GM23338 (cell line): ENCODE results near the gene CNPY3.

Source experiments
- POLR2AphosphoS5 ChIP-seq: IDR thresholded peaks from 2 replicates; pipeline ENCODE4 v1.6.1; 2016; ENCODE audit warnings: antibody characterized with exemption, low read depth
- ZNF114 ChIP-seq: fragments of 250-450 bp; sonication (Bioruptor Pico); IDR thresholded peaks from 2 replicates; pipeline ENCODE4 v1.5.0; 2020; ENCODE audit warnings: mild to moderate bottlenecking, moderate library complexity
- TF ChIP-seq, protein P1 (sequence below), 2 experiments: fragments of 200-600 bp in 1 of 2; sonication (generic) in 1 of 2; conservative IDR thresholded peaks; 2 replicates each; pipeline versions ENCODE4 v1.5.1 to v1.6.1; 2016 to 2017; ENCODE audit warnings: antibody characterized with exemption in 2 of 2, low read depth in 2 of 2, mild to moderate bottlenecking in 2 of 2, moderate library complexity in 1 of 2
- TF ChIP-seq, protein P2 (sequence below): IDR thresholded peaks from one replicate; pipeline ENCODE4 v1.6.1; 2018; ENCODE audit warnings: antibody characterized with exemption; ENCODE audit not compliant: unreplicated experiment

DNA sequence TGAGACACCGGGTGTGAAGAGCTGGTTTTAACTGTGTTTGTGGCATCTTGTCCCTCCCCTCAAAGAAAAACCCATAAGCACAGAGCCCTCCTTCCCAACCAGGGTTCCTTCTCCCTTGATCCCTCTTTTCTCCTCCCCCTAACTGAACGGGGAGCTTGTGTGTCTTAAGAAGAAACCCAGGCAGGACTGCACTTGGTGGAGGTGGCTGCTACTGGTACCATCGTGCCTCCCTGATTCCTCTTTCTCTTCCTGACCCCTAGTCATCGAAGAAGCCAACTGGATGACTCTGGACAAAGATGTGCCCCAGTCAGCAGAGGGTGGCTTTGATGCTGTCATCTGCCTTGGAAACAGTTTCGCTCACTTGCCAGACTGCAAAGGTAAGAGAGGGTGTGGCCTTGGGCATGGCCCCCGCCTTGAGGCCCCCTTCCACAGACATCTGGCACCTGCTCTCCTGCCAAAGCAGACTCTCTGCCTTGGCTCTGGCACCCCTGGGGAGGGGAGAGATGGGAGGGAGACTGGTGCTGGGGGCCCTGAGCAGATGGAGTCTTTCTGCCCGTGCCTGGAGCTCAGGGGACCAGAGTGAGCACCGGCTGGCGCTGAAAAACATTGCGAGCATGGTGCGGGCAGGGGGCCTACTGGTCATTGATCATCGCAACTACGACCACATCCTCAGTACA lies 33.4 kb downstream of the CNPY3 start:
- TF ChIP-seq, protein P1, sequence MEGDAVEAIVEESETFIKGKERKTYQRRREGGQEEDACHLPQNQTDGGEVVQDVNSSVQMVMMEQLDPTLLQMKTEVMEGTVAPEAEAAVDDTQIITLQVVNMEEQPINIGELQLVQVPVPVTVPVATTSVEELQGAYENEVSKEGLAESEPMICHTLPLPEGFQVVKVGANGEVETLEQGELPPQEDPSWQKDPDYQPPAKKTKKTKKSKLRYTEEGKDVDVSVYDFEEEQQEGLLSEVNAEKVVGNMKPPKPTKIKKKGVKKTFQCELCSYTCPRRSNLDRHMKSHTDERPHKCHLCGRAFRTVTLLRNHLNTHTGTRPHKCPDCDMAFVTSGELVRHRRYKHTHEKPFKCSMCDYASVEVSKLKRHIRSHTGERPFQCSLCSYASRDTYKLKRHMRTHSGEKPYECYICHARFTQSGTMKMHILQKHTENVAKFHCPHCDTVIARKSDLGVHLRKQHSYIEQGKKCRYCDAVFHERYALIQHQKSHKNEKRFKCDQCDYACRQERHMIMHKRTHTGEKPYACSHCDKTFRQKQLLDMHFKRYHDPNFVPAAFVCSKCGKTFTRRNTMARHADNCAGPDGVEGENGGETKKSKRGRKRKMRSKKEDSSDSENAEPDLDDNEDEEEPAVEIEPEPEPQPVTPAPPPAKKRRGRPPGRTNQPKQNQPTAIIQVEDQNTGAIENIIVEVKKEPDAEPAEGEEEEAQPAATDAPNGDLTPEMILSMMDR (conservative IDR thresholded peaks at IDR 0.05; ENCODE audit: low read depth in 2 of 2), result no peak
- TF ChIP-seq, protein P2, sequence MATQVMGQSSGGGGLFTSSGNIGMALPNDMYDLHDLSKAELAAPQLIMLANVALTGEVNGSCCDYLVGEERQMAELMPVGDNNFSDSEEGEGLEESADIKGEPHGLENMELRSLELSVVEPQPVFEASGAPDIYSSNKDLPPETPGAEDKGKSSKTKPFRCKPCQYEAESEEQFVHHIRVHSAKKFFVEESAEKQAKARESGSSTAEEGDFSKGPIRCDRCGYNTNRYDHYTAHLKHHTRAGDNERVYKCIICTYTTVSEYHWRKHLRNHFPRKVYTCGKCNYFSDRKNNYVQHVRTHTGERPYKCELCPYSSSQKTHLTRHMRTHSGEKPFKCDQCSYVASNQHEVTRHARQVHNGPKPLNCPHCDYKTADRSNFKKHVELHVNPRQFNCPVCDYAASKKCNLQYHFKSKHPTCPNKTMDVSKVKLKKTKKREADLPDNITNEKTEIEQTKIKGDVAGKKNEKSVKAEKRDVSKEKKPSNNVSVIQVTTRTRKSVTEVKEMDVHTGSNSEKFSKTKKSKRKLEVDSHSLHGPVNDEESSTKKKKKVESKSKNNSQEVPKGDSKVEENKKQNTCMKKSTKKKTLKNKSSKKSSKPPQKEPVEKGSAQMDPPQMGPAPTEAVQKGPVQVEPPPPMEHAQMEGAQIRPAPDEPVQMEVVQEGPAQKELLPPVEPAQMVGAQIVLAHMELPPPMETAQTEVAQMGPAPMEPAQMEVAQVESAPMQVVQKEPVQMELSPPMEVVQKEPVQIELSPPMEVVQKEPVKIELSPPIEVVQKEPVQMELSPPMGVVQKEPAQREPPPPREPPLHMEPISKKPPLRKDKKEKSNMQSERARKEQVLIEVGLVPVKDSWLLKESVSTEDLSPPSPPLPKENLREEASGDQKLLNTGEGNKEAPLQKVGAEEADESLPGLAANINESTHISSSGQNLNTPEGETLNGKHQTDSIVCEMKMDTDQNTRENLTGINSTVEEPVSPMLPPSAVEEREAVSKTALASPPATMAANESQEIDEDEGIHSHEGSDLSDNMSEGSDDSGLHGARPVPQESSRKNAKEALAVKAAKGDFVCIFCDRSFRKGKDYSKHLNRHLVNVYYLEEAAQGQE, result no peak
- TF ChIP-seq POLR2AphosphoS5 (no peak), ZNF114 (no peak)
